ENCODE measurements around the gene MAST3.

DNA sequence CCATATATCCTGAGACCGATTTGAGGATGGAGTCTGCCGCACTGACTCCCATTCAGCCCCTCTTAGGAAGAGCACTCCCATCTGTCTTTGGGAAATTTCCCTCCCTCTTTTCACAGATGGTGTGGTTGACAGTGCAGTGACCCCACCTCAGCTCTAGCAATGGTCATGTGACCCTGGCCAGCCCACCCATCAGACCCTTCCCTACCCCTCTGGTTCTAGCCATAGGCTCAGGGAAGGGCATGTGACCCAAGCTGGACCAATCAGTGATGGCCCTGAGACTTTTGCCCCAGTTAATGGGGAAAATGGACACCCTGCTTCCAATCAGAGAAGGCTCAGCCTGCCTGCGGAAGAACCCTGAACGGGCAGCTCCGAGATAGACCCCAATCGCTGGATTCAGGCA is 37.1 kb upstream of the MAST3 start:
- no peak for TF ChIP-seq CTCF (IDR thresholded peaks at IDR 0.05)
- TF ChIP-seq EZH2 (IDR thresholded peaks at IDR 0.05; ENCODE audit: borderline replicate concordance, insufficient read depth, low read depth, low read length, poor library complexity, severe bottlenecking): no peak
